Motor neuron (in vitro differentiated cells): ENCODE measurements around the gene PDCD4. TPM values are rescaled to one million over a fixed set of nuclear protein-coding genes. Genes with fewer than 3 reads are reported as not detected.

ENCODE experiments used
- ATAC-seq, 8 experiments: fragments of 200-7000 bp; cut with Tn5 transposase; replicated peaks in 6 of 8; 2 replicates each; pipeline ENCODE4 v1.8.0; 2021; ENCODE audit warnings: mild to moderate bottlenecking in 8 of 8, moderate library complexity in 8 of 8
- H3K27ac ChIP-seq, 2 donors: fragments of 250-450 bp; sonication (Bioruptor Pico); 2 replicates each; pipeline ENCODE4 v1.9.0; 2021; ENCODE audit warnings: antibody characterized with exemption in 2 of 2, mild to moderate bottlenecking in 2 of 2, moderate library complexity in 1 of 2
- H3K4me1 ChIP-seq, 2 donors: fragments of 250-450 bp; sonication (Bioruptor Pico); replicated peaks in 1 of 2; 2 replicates each; pipeline ENCODE4 v1.6.1; 2021; ENCODE audit warnings: antibody characterized with exemption in 2 of 2, mild to moderate bottlenecking in 2 of 2, moderate library complexity in 1 of 2
- H3K4me3 ChIP-seq, 5 donors: fragments of 250-450 bp; sonication (Bioruptor Pico); 2 replicates each; pipeline ENCODE4 v1.9.0; 2021; ENCODE audit warnings: antibody characterized with exemption in 5 of 5, mild to moderate bottlenecking in 5 of 5, moderate library complexity in 4 of 5
- WGBS, 10 experiments: fragments of 450-650 bp; shearing (Covaris generic); methylation state at CpG; one replicate each; pipeline ENCODE4 v1.0.0; 2022; 5-methylcytosine and 5-hydroxymethylcytosine counted together
- in situ Hi-C, 9 experiments: fragments of 400-800 bp; cut with MboI; loops; one replicate each; pipeline ENCODE4 v1.15.0; 2021; ENCODE audit warnings: low sequenced_read_pairs in 9 of 9, low pct_unique_long_range_greater_than_20kb in 2 of 9; ENCODE audit not compliant: unreplicated experiment in 9 of 9
- total RNA-seq, 8 experiments: library from RNA; unstranded; fragments of 300-600 nt; gene quantifications; 2 replicates each; pipeline versions ENCODE4 v1.2.3 to v1.2.4, GENCODE V29; 2022

The PDCD4 gene
- total RNA-seq, 8 experiments from 2014 or later, result 34.2 to 141 (median 55.0) TPM

DNA sequence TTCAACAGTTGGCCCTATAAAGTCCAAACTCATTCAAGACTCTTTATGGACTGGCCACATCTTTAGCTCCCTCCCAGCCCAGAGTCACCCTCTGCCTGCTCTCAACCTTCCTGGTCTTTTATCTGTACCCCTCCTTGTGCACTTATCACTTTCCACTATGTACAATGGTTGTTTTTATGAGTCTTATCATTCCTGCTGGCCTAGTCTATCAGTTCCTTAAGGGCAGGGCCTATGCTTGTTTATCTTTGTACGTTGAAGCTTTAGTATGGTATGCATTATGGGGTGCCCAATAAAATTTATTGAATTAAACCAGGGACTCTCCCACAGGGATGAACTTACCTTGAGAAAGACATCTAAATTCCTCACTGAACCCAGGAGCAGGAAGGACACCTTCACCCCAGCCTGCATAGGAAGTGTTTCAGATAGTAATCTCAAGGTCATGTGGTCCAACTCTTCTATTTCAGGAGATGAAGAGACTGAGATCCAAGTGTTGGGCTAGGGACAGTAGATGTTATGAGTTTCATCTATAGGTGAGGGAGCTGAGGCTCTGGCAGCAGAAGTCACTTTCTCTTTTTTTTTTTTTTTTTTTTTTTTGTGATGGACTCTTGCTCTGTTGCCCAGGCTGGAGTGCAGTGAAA is 13.3 kb upstream of the PDCD4 start:
- peaks cover 7% of the 10 kb centered on the region in 2 donors for H3K4me1 ChIP-seq
- no peak overlapping the region for H3K4me3 ChIP-seq
- 50 to 100% (median 96%) methylated on average over 1 of the region's 1 CpG; no CpG with 5 or more reads in 4 of the 10 experiments for WGBS, 10 experiments
- in situ Hi-C loops, result no loop called here
- ATAC-seq, result no peak
- no peak overlapping the region for H3K27ac ChIP-seq

DNA sequence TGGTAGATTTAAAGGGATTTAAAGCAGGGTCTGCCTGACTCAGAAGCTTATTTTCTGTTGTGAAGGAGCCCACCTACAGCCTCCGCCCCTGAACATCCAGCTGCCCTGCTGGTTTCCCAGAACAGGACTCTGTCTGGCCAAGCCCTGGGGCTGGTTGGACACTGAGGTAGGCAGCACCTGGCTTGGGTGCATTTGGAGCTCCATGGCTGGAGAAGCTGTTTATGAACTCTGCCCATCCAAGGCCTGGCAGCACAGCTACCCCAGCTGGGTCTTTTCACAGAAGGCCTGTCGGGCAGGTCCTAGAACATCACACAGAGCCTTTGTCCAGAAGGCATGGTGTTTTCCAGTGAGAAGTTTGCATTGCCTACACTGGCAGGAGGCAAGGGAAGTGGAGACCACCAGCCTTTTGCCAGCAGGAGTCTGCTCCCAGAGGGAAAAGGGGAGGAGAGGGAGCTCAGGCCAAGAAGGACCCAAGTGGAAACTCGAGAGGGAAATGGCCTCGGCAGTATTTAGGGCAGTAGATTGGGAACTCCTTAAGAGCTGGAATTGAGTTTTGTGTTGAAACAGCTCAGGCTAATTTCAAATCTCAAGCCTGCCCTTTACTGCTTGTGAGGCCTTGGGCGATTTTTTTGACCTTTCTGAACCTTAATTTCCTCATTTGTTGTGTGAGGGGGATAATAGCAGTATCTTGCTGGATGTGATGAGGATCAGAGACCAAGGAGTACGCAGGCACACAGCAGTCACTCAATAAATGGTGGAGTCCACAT is 12.3 kb upstream of the PDCD4 start:
- no peak for ATAC-seq

DNA sequence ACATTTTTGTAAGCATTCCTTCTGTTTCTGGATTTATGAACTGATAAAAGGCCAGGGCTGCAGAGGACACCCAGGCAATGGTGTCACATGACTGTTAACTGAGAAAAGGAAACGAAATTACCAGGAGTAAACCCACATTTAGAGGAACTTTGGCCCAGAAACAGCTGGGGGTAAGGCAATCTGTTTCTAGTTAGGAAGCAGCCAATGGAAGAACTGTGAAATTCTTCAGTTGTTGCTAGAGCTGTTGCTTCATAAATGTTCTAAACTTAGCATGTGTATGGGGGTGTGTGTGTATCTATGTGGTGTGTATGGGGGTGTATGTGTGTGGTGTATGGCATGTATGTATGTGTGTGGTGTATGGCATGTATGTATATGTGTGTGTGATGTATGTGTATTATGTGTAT is 11.8 kb upstream of the PDCD4 start:
- 0 to 100% (median 56%) methylated on average over 1 of the region's 1 CpG; no CpG with 5 or more reads in 4 of the 10 experiments for WGBS, 10 experiments
- in situ Hi-C loops, result no loop called here
- peak in 3 of 8 experiments; percentile 23 to 88 (median 74) for ATAC-seq
- H3K4me3 ChIP-seq, result no peak overlapping the region
- peaks cover 7 to 10% of the 10 kb centered on the region in 2 donors for H3K4me1 ChIP-seq
- H3K27ac ChIP-seq, result no peak overlapping the region

More for the DNA sequence above, 12.3 kb upstream of the PDCD4 start:
- in situ Hi-C loops, result no loop called here
- Histone ChIP-seq H3K4me3 (no peak overlapping the region), H3K27ac (no peak overlapping the region), H3K4me1 (peaks cover 7% of the 10 kb centered on the region in 2 donors)
- WGBS, 10 experiments, result 40 to 93% (median 61%) methylated on average over 1 to 5 of the region's 6 CpGs; no CpG with 5 or more reads in 1 of the 10 experiments

DNA sequence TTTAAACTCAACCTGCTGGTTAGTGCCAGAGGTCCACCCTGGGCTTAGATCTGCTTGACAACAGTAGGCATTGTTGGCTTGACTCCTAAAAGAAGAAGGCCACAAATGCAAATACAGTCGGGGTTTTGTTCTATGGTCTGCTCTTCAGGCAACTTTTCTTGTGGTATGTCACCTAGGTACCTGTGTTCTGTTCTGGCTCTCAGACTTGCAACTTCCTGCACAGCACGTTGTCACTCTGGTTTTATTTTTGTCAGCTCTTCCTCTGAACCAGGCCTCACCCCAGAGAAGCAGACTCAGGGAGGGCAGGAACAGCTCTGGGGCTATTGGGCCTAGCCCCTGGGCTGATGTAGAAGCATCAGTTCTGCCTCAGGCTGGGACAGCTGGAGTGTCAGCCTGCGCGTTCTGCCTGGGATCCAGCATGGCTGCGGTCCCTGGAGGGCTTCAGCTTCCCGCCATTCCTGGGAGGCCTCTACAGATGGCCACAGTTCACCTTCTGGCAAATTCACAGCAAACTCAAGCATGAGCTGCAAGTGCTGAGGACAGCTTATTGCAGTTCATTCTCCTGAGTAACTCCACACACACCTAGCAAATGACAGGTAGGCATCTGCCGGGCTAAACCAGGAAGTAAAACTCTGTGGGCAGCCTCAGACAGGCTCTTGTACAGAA is 11.0 kb upstream of the PDCD4 start:
- in situ Hi-C loops, result no loop called here
- no peak overlapping the region for H3K27ac ChIP-seq
- no peak overlapping the region for H3K4me3 ChIP-seq
- WGBS, 10 experiments, result 37 to 100% (median 88%) methylated on average over 2 to 4 of the region's 7 CpGs; no CpG with 5 or more reads in 4 of the 10 experiments
- ATAC-seq, result peak in 2 of 8 experiments; percentile 26 to 32
- peaks cover 7 to 15% of the 10 kb centered on the region in 2 donors for H3K4me1 ChIP-seq

DNA sequence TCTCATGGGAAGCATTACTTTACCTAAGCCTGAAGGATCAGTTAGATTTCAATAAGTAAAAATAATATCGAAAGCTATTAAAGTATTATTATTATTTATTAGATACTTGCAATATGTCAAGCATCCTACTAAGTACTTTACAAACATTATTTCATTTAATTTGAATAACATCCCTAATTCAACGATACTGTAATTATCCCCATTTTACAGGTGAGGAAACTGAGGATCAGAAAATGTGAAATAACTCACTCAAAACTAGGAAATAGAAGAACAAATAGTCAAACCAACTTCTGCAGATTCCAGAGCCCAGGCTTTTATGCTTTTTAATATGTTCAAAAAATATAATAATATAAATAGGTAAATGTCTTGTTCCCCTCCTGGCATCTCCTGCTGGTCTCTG is 10.3 kb upstream of the PDCD4 start:
- Histone ChIP-seq H3K4me1 (peaks cover 7 to 15% of the 10 kb centered on the region in 2 donors), H3K27ac (no peak overlapping the region), H3K4me3 (no peak overlapping the region)
- in situ Hi-C loops, result no loop called here
- no peak for ATAC-seq
- WGBS, 10 experiments, result 25 to 100% (median 93%) methylated on average over 1 to 2 of the region's 2 CpGs; no CpG with 5 or more reads in 1 of the 10 experiments

DNA sequence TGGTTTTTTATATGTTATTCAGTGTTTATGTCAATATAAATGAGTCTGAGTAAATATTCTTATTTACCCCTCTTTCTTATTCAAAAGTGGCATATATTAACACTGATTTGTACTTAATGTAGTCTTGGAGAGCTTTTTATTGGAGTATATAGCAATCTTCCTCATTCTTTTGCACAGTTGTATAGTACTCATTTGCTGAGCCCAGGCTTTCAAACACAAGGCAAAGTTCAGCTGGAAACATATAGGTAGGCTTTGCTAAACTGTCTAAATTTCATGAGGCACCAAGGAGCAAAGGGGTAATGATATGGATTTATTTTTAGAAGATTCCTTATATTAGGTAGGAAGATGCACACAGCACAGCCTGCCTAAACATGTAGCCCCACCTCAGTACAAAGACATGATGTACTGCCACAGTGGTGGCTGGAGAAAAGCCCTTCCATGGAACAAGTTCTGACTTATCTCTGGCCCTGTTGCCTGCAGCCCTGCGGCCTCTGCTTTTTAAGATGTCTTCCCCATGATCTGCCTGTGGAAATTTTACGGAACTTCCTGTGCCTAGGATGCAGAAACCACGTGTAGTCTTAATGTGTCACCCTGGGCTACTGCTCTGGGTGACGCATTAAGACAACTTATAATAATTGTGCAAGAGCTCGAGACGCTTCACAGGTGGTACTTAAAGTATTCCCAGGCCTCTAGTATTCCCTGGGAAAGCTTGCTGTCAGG is 9.6 kb upstream of the PDCD4 start:
- WGBS, 10 experiments, result 58 to 93% (median 90%) methylated on average over 2 to 6 of the region's 6 CpGs; no CpG with 5 or more reads in 5 of the 10 experiments

DNA sequence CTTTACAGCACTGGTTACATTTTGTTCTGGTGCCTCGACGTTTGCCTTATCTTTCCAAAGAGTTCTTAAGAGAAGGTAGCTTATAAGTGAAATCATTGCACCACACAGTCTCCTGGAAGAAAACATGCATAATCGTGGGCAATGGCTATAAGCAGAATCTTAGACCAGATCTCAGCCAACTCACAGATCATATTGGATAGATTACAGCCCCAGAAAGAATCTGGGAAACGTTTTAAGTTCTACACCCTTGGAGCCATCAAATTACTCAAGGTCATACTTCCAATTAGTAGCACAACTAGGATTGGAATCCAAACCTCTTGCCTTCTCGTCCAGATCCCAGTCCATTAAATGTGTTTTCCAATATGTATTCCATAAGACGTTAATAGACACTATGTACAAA is 8.8 kb upstream of the PDCD4 start:
- no peak overlapping the region for H3K27ac ChIP-seq
- ATAC-seq, result no peak
- peaks cover 5 to 12% of the 10 kb centered on the region in 2 donors for H3K4me1 ChIP-seq
- H3K4me3 ChIP-seq, result no peak overlapping the region
- in situ Hi-C loops, result no loop called here
- WGBS, 10 experiments, result 33 to 100% (median 80%) methylated on average over 1 to 6 of the region's 6 CpGs; no CpG with 5 or more reads in 1 of the 10 experiments

More for the DNA sequence above, 9.6 kb upstream of the PDCD4 start:
- Histone ChIP-seq H3K4me3 (no peak overlapping the region), H3K27ac (no peak overlapping the region), H3K4me1 (peaks cover 7 to 15% of the 10 kb centered on the region in 2 donors)
- no peak for ATAC-seq
- in situ Hi-C loops, result no loop called here

DNA sequence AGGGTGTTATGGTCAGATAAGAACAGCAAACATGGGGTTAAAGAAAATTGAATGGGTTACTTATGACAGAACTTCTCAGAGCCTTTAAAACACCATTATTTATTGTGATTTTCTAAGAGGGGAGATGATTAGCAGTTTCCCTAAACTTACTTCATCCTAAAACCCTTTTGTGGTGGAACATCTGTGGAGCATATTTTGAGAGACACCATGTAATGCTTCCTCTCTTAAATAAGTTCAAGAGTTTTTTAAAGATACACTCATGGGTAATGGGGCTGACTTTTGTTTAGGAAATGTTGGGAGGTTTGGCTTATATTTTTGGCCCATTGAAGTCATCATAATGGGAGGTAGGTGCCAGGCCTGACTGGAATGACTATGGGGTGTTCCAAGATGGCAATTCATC is 8.4 kb upstream of the PDCD4 start:
- Histone ChIP-seq H3K4me3 (no peak overlapping the region), H3K27ac (no peak overlapping the region), H3K4me1 (peaks cover under 1 to 9% of the 10 kb centered on the region in 2 donors)
- in situ Hi-C loops, result no loop called here
- ATAC-seq, result no peak

DNA sequence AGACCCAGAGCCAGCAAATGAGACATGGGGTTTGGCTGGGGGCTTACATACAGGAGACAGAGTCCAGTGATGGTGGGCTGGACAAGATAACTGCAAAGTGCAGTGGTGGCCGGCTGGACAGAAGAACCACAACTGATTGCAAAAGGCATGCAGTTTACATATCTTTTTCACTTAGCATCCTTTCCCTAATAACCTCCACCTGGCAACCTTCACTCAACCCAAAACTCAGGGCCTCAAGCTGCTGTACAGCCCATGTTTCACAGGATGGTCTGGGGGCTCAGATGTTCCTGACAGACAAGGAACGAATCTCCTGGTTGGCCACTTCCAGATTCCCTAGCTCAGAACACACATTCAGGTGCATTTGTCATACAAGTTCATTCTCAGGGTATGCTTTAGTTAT is 7.8 kb upstream of the PDCD4 start:
- peaks cover 0 to 9% of the 10 kb centered on the region in 2 donors for H3K4me1 ChIP-seq
- WGBS, 10 experiments, result 83 to 100% (median 100%) methylated on average over 1 to 2 of the region's 2 CpGs; no CpG with 5 or more reads in 4 of the 10 experiments
- ATAC-seq, result no peak
- in situ Hi-C loops, result no loop called here
- H3K27ac ChIP-seq, result no peak overlapping the region
- no peak overlapping the region for H3K4me3 ChIP-seq

DNA sequence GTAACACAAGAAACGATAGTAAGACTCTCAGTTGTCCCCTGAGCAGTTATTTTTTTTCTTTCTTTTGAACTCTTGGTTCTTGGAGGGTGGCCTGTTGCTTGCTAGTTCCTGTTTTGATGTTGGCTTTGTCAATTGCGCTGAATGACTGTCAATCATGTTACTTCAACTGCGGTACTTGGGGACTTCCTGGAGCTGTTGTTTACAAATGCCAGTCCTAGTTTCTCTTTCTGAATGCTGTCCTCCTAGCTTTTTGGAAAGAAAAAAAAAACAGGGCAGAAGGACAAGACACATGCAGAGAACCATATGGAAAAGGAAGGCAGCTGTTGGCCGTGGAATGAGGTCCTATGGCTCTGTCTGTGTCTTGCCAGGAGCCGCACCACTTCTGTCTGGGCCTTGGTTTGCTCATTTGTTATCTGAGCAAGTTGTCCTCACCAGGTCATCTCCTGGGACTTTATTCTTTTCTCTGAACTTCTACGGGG is 7.0 kb upstream of the PDCD4 start:
- WGBS, 10 experiments, result 0 to 80% (median 67%) methylated on average over 2 to 6 of the region's 6 CpGs
- no peak overlapping the region for H3K27ac ChIP-seq
- no peak overlapping the region for H3K4me3 ChIP-seq
- ATAC-seq, result no peak
- H3K4me1 ChIP-seq, result peaks cover 0 to 9% of the 10 kb centered on the region in 2 donors
- in situ Hi-C loops, result no loop called here

DNA sequence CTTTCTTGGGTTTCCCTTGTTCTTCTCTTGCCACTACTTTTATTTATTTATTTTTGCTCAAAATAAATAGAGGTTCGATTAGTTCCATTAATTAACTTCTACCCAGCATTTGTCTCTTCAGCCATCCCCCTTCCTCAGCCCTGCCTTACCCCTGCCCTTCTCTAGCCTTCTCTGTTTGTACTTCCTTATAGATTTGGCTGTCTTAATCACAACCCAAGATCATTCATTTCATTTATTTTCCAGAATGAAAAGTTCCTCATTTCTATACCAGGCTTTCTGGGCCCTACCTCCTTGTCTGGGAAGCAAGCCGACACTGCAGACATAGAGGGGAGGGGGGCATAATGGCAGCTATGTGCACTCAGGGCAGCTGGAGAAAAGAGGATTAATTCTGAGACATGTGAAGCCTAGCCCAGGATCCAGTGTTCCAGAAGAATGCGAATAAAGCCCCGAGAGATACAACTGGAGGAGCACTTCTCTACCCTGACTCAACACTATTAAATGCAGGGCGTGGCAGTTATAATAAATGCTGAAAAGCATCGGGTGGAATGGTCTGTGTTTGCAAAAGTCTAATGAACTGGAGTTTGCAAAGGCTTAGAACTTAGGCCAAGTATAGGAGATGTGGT is 6.4 kb upstream of the PDCD4 start:
- Histone ChIP-seq H3K27ac (no peak overlapping the region), H3K4me3 (no peak overlapping the region), H3K4me1 (peaks cover 0 to 9% of the 10 kb centered on the region in 2 donors)
- in situ Hi-C loops, result no loop called here
- ATAC-seq, result peak in 5 of 8 experiments; percentile 9 to 99 (median 94)
- WGBS, 10 experiments, result 0 to 100% (median 61%) methylated on average over 1 to 6 of the region's 6 CpGs

DNA sequence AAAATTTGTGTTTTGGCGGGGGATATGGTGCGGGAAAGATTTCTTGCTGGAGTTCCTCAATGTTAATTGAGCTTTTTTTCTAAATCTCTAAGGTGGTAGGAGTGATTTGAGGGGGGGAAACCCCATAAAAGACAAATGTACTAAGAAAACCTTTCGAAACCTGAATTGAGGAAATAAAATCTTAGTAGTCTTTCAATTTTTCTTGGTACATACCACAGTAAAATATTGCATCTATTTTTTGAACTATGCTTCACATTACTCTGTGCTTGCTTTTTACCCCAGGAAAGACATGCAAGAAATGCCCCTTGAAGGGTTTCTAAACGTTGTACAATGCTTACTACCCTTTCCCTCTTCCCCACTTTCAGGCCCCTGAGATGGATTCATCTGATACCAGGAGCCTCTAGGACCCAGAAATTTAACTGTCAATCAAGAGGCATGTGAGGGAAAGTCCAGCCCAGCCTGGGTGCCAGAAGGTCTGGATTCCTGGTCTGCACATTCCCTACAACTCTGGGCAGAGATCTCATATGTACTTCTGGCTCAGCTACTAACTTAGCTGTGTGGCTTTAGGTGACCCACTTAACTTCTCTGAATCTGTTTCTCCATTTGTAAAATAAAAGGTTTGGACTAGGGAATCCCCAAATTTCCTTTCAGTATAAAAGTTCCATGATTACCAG is 5.8 kb upstream of the PDCD4 start:
- WGBS, 10 experiments, result 29 to 100% (median 58%) methylated on average over 1 to 4 of the region's 4 CpGs; no CpG with 5 or more reads in 1 of the 10 experiments
- ATAC-seq, result peak in 3 of 8 experiments; percentile 3 to 23 (median 22)
- Histone ChIP-seq H3K4me3 (no peak overlapping the region), H3K4me1 (peaks cover 4 to 13% of the 10 kb centered on the region in 2 donors), H3K27ac (no peak overlapping the region)
- in situ Hi-C loops, result no loop called here
